ENCODE results near the gene FGD6. TPM values are rescaled to one million over a fixed set of nuclear protein-coding genes. Genes with fewer than 3 reads are reported as not detected.

The FGD6 gene
- total and polyA plus RNA-seq, 7 experiments from 2014 or later: 0.35 to 8.6 (median 1.1) TPM

DNA sequence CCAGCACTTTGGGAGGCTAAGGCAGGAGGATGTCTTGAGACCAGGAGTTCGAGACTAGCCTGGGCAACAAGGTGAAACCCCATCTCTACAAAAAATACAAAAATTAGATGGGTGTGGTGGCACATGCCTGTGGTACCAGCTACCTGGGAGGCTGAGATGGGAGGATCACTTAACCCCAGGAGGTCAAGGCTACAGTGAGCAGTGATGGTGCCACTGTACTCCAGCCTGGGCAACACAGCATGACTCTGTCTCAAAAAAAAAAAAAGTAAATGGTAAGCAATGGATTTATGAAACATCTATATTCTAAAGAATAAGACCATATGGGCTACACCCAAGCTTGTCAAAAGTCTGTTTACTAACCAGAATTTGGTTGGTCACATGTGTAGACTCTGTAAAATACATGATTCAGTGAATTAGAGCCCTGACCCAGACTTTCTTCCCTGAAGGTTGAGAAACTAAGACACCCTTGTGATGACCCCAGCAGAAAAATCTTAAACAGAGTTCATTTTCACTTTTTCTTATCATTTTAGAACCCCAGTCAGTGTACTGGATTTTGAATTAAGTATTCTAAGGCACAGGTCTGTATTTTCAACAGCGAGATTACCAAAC lies 12.1 kb downstream of the FGD6 start:
- H3K27ac ChIP-seq (ENCODE audit: low read depth, low read length): no peak overlapping the region
- peaks cover 0 to 3% (median 0%) of the 10 kb centered on the region in 5 donors for H3K27me3 Mint-ChIP-seq
- ATAC-seq (no peak), DNase-seq (no peak)
- H3K27me3 ChIP-seq (ENCODE audit: control insufficient read depth in 2 of 2, insufficient read depth in 2 of 2, low read length in 2 of 2): no peaks in the 10 kb centered on the region
- H3K9me3 ChIP-seq (ENCODE audit: control insufficient read depth in 2 of 3, low read length in 3 of 3): no peaks in the 10 kb centered on the region
- no peaks in the 10 kb centered on the region for H3K4me1 ChIP-seq (ENCODE audit: control insufficient read depth in 2 of 2, insufficient read depth in 2 of 2, low read length in 2 of 2)
- peaks cover 0 to 3% (median 0%) of the 10 kb centered on the region in 5 donors for H3K36me3 Mint-ChIP-seq
- ChIA-PET CTCF (no interaction called here), POLR2A (interaction anchor here (0.6 to 1.1 kb wide), 2 partner anchors 12 to 126 kb away, joined by 5 to 6 read pairs; partner anchors contain the start of gene FGD6)
- no peak overlapping the region for H3K4me3 ChIP-seq (ENCODE audit: low read length)
- no peaks in the 10 kb centered on the region for H3K9me3 Mint-ChIP-seq
- H3K4me1 Mint-ChIP-seq: peaks cover 5 to 35% (median 15%) of the 10 kb centered on the region in 7 donors
- H3K27ac Mint-ChIP-seq: peak overlapping the region in 1 of 9 donors; percentile 13
- no peaks in the 10 kb centered on the region for H3K36me3 ChIP-seq (ENCODE audit: control insufficient read depth in 2 of 3, insufficient read depth in 3 of 3, low read length in 3 of 3)
- intact Hi-C loops (cut with micrococcal nuclease): no loop called here
- H3K4me3 Mint-ChIP-seq: no peak overlapping the region

DNA sequence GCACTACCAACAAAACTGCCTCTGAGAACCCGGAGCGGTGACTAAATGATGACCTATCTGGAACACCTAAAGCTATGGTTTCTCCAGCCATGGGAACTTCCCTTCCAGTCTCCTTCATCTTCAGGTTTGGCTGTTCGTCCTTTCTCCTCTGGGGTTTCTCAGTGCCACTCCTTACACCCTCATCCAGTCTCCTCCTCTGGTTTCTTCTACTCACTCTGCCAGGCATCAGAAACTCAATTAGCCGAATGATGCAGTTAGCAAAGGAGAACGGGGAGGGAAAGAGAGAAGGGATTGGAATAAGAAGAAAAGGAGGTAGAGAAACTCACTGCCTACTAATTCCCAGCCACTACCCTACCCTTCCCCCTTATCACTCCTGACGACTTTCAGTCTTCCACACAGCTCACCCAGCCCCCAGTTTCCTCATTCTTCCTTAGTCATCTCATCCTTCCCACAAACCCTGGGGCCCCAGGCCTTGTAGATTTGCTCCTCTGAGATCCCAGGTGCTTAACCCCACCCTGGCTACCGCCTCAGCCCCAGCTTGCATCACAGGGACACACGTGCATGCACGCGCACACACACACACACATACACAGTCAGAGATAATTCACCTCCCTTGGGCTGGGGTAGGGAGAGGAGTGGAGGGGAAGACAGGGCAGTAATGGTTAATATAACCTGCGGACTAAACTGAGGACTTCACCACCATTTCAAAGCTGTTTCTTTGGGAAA lies 13.0 kb downstream of the FGD6 start:
- no peaks in the 10 kb centered on the region for H3K4me1 ChIP-seq (ENCODE audit: control insufficient read depth in 2 of 2, insufficient read depth in 2 of 2, low read length in 2 of 2)
- peak overlapping the region in 1 of 10 donors; percentile 26 for H3K4me3 Mint-ChIP-seq
- H3K4me3 ChIP-seq (ENCODE audit: low read length): no peak overlapping the region
- H3K9me3 Mint-ChIP-seq: no peaks in the 10 kb centered on the region
- H3K4me1 Mint-ChIP-seq: peaks cover 5 to 36% (median 15%) of the 10 kb centered on the region in 7 donors
- no peaks in the 10 kb centered on the region for H3K27me3 Mint-ChIP-seq
- DNase-seq (no peak), ATAC-seq (peak; percentile 29)
- no peaks in the 10 kb centered on the region for H3K9me3 ChIP-seq (ENCODE audit: control insufficient read depth in 2 of 3, low read length in 3 of 3)
- H3K27me3 ChIP-seq (ENCODE audit: control insufficient read depth in 2 of 2, insufficient read depth in 2 of 2, low read length in 2 of 2): no peaks in the 10 kb centered on the region
- no peak overlapping the region for H3K27ac ChIP-seq (ENCODE audit: low read depth, low read length)
- CTCF ChIA-PET: no interaction called here
- POLR2A ChIA-PET: no interaction called here
- no peaks in the 10 kb centered on the region for H3K36me3 ChIP-seq (ENCODE audit: control insufficient read depth in 2 of 3, insufficient read depth in 3 of 3, low read length in 3 of 3)
- peaks cover 0 to 3% (median 0%) of the 10 kb centered on the region in 5 donors for H3K36me3 Mint-ChIP-seq
- H3K27ac Mint-ChIP-seq: peak overlapping the region in 1 of 9 donors; percentile 87
- intact Hi-C loops (cut with micrococcal nuclease): no loop called here

DNA sequence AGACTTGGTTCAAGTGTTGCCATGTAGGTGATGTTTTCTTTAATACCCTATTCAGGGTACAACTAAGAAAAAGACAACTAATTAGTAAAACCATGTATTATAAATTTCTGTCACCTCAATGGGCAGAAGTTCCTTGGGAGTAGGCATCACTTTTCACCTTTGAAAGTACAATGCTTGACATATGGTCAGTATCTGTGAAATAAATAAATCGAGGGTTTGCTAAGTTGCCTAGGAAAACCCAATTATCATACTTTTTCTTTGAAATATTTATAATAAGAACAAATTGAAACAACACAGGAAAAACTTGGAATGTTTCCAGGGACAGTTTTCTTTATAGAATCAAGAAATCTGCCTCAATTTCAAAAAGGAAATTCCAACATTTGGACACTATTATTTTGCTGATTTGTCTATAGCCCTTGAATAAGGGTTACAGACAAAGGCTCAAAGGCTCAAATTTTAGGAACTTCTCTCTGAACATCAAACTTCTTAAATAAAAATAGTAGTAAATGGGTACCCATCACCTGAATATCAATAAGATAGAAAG lies 13.7 kb downstream of the FGD6 start:
- no peak overlapping the region for H3K27ac ChIP-seq (ENCODE audit: low read depth, low read length)
- H3K36me3 Mint-ChIP-seq: peaks cover 0 to 3% (median 0%) of the 10 kb centered on the region in 5 donors
- DNase-seq (no peak), ATAC-seq (no peak)
- peaks cover 5 to 36% (median 15%) of the 10 kb centered on the region in 7 donors for H3K4me1 Mint-ChIP-seq
- intact Hi-C loops (cut with micrococcal nuclease): no loop called here
- H3K4me3 ChIP-seq (ENCODE audit: low read length): no peak overlapping the region
- peak overlapping the region in 2 of 9 donors; percentile 21 to 77 for H3K27ac Mint-ChIP-seq
- H3K27me3 Mint-ChIP-seq: no peaks in the 10 kb centered on the region
- ChIA-PET POLR2A (interaction anchor here (1.3 kb wide), 1 partner anchor 14 kb away, joined by 4 read pairs; the partner anchor contains the start of genes FGD6 and VEZT), CTCF (no interaction called here)
- H3K4me3 Mint-ChIP-seq: peak overlapping the region in 1 of 10 donors; percentile 56
- H3K4me1 ChIP-seq (ENCODE audit: control insufficient read depth in 2 of 2, insufficient read depth in 2 of 2, low read length in 2 of 2): no peaks in the 10 kb centered on the region
- no peaks in the 10 kb centered on the region for H3K9me3 ChIP-seq (ENCODE audit: control insufficient read depth in 2 of 3, low read length in 3 of 3)
- H3K27me3 ChIP-seq (ENCODE audit: control insufficient read depth in 2 of 2, insufficient read depth in 2 of 2, low read length in 2 of 2): no peaks in the 10 kb centered on the region
- H3K36me3 ChIP-seq (ENCODE audit: control insufficient read depth in 2 of 3, insufficient read depth in 3 of 3, low read length in 3 of 3): no peaks in the 10 kb centered on the region
- no peaks in the 10 kb centered on the region for H3K9me3 Mint-ChIP-seq

DNA sequence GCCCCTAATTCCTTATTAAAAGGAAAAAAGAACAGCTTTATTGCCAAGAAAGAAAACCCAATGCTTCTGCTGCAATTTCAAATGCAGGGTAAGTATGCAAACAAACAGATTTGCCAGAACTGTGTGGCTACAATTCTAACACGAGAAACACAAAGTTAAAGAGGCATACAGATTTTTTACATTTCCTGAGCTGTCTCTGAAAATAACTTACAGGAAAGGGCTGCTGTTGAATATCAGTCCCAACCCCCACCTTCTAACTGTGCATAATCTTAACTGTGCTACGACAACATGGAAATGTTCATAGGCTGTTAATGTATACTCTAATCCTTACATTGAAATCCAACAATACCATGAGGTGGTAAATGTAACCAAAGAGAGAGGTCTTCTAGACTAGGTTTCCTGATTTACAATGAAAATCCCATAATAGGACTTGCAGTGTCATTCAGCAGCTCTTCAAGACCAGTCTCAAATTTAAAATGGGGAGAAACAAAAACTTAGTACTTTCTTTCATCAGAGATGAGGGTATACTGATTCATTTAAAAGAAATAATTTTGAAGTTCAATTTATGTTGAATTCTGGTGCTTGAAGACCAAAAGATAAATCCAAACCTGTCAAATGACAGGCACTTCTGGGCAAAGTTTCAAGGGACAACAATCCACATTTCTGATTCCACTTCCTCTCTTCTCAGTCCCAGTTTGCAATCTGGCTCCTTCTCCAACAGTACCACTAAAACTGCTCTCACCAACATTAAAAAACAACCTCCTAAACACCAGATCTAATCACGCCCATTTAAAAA lies 14.4 kb downstream of the FGD6 start:
- Histone ChIP-seq H3K9me3 (ENCODE audit: control insufficient read depth in 2 of 3, low read length in 3 of 3) (no peaks in the 10 kb centered on the region), H3K27ac (ENCODE audit: low read depth, low read length) (no peak overlapping the region), H3K27me3 (ENCODE audit: control insufficient read depth in 2 of 2, insufficient read depth in 2 of 2, low read length in 2 of 2) (no peaks in the 10 kb centered on the region), H3K4me3 (ENCODE audit: low read length) (no peak overlapping the region), H3K4me1 (ENCODE audit: control insufficient read depth in 2 of 2, insufficient read depth in 2 of 2, low read length in 2 of 2) (no peaks in the 10 kb centered on the region), H3K36me3 (ENCODE audit: control insufficient read depth in 2 of 3, insufficient read depth in 3 of 3, low read length in 3 of 3) (no peaks in the 10 kb centered on the region)
- no peak for ATAC-seq
- peaks cover 0 to 3% (median 0%) of the 10 kb centered on the region in 5 donors for H3K36me3 Mint-ChIP-seq
- peak overlapping the region in 3 of 10 donors; percentile 37 to 63 (median 56) for H3K4me3 Mint-ChIP-seq
- intact Hi-C loops (cut with micrococcal nuclease): no loop called here
- peak overlapping the region in 4 of 9 donors; percentile 16 to 77 (median 34) for H3K27ac Mint-ChIP-seq
- peaks cover 0 to 1% (median 0%) of the 10 kb centered on the region in 11 donors for H3K9me3 Mint-ChIP-seq
- H3K27me3 Mint-ChIP-seq: no peaks in the 10 kb centered on the region
- POLR2A ChIA-PET: interaction anchor here (1.3 kb wide), 1 partner anchor 14 kb away, joined by 4 read pairs; the partner anchor contains the start of genes FGD6 and VEZT
- peaks cover 5 to 36% (median 15%) of the 10 kb centered on the region in 7 donors for H3K4me1 Mint-ChIP-seq
- DNase-seq: peak in 1 of 9 donors; percentile 11
- CTCF ChIA-PET: interaction anchor here (0.6 kb wide), 1 partner anchor 396 kb away, joined by 4 read pairs; no protein-coding TSS in a partner anchor

DNA sequence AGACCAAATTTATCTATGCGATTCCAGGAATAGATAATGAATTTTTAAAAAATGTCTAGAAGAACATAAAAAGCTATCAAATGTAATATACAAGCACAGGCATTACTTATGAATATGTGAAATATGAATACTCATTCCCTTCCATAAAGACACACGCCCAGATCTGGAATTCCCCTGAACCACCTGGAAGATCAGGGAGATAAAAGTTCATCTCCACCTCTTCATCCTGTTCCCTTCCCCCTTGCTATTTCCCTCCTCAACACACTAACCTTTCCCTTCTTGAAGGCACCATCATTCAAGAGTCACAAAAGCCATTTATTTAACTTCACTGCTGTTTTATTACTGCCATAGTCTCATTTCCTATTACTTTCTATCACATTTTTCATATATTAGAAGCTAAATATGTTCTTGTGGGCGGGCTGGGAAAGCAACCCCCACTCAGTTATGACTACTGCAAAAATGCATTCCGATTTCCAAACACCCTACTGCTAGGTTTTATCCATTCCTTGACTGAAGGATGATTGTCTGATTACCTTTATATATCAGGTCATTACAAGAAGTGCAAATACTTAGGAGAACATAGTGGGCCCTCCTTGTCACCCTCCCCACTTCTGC lies 16.1 kb downstream of the FGD6 start:
- H3K27me3 ChIP-seq (ENCODE audit: control insufficient read depth in 2 of 2, insufficient read depth in 2 of 2, low read length in 2 of 2): no peaks in the 10 kb centered on the region
- H3K27me3 Mint-ChIP-seq: no peaks in the 10 kb centered on the region
- intact Hi-C loops (cut with micrococcal nuclease): no loop called here
- H3K4me3 Mint-ChIP-seq: no peak overlapping the region
- no peaks in the 10 kb centered on the region for H3K36me3 ChIP-seq (ENCODE audit: control insufficient read depth in 2 of 3, insufficient read depth in 3 of 3, low read length in 3 of 3)
- CTCF ChIA-PET: interaction anchor here (0.6 to 1.1 kb wide), 2 partner anchors 16 to 1174 kb away, joined by 3 to 4 read pairs; partner anchors contain the start of gene VEZT
- ATAC-seq: no peak
- H3K9me3 Mint-ChIP-seq: peaks cover 0 to 1% (median 0%) of the 10 kb centered on the region in 11 donors
- DNase-seq: no peak
- H3K27ac ChIP-seq (ENCODE audit: low read depth, low read length): no peak overlapping the region
- peaks cover 5 to 36% (median 15%) of the 10 kb centered on the region in 7 donors for H3K4me1 Mint-ChIP-seq
- no peaks in the 10 kb centered on the region for H3K9me3 ChIP-seq (ENCODE audit: control insufficient read depth in 2 of 3, low read length in 3 of 3)
- H3K27ac Mint-ChIP-seq: no peak overlapping the region
- no peak overlapping the region for H3K4me3 ChIP-seq (ENCODE audit: low read length)
- POLR2A ChIA-PET: no interaction called here
- no peaks in the 10 kb centered on the region for H3K4me1 ChIP-seq (ENCODE audit: control insufficient read depth in 2 of 2, insufficient read depth in 2 of 2, low read length in 2 of 2)
- no peaks in the 10 kb centered on the region for H3K36me3 Mint-ChIP-seq

Measured in naive thymus-derived CD4-positive, alpha-beta T cell (primary cell).